HG02973 (cell line): ENCODE data around the gene IL21.
"Not testable (repeated sequence)": the region's sequence is repeated elsewhere in the genome, so short reads cannot be mapped to it uniquely, and the experiment has no call there.

ENCODE experiments used
- ATAC-seq: cut with Tn5 transposase; IDR thresholded peaks from one replicate; pipeline ENCODE4 v1.9.1; 2021; ENCODE audit warnings: moderate library complexity; ENCODE audit not compliant: unreplicated experiment

Gene IL21

GRCh38 chr4:122621016-122621507 lies at the start of gene IL21:
IL21 (minus strand) TSS chr4:122621066; CDS start chr4:122621011, 55 bp downstream.
- no peak for ATAC-seq

GRCh38 chr4:122669911-122670738 lies 49.3 kb upstream of the IL21 start:
- ATAC-seq: no peak

GRCh38 chr4:122668241-122668640 lies 47.4 kb upstream of the IL21 start:
- ATAC-seq: no peak

DNA sequence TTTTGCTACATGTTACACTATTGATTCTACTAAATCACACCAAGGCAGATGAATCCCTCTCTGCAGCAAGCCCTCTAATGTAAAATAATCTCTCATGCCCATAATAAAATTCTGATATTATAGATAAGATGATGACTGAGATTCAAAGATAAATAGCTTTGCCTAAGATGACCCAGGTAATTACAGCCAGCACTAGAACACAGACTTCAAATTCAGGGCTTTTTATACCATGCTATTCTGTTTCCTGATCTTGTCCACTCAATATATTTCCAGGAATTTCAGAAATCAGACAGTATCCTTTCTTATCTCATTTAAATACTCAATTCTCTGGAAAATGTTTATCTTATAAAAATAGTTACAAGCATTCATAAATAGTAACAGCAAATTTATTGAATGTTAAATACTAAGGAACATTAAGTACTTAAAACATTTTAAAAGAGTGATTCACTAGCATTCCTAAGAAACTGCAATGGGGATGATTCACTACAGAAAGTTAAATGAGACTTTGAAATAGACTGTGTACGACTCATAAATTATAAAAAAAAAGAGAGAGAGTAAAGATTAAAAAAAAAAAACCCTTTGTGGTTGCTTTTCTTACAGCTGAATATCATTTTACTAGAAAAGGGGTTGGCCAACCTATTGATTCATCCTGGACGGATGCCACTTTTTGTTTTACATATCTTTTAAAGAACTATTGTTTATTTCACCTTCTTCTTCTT lies 45.8 kb upstream of the IL21 start:
- ATAC-seq: no peak

GRCh38 chr4:122665161-122665929 lies 44.5 kb upstream of the IL21 start:
- ATAC-seq: no peak

- no peak for ATAC-seq
These were observed 43.1 kb upstream of the IL21 start for GRCh38 chr4:122663814-122664610.

DNA sequence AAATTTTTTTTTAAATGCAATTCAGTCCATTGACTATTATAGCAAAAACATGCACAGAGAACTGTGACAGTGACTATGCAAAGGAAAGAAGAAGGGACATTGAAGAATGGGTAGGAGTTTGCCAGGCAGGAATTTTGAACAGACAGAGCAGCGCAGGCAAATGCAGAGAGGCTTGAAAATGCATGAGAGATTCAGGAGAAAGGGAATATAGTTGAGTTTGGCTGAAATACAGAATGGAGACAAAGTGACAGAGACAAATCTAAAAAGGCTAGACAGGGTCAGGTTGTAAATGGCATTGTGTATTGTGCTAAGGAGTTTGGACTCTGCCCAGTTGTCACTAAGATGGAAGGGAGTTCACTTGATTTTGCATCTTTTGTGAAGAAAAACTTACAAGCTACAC lies 42.4 kb upstream of the IL21 start:
- ATAC-seq: no peak

- no peak for ATAC-seq
These were observed 41.8 kb upstream of the IL21 start for GRCh38 chr4:122662701-122663100.

GRCh38 chr4:122661176-122662160 lies 40.6 kb upstream of the IL21 start:
- ATAC-seq: no peak

GRCh38 chr4:122658818-122659295 lies 38.0 kb upstream of the IL21 start:
- ATAC-seq: peak; percentile 93

- no peak for ATAC-seq
These were observed 37.5 kb upstream of the IL21 start for GRCh38 chr4:122658377-122658776.

DNA sequence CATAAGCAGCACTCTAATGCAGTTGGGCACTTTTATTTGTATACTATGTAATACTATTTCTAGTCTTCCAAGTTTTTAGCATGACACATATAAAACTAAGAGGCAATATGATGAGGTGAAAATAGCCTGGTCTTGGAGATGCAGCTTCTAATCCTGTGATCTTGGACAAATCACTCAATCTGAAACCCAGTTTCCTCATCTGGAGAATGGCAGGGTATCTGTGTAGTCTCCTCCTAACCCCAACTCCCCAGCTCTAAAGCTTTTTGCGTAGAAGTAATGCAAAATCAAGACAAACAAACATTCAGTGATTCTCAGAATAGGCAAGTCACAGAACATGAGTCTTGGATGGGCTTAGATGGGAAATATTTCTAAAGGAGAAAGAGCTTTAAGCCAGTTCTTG lies 36.7 kb upstream of the IL21 start:
- ATAC-seq: no peak

DNA sequence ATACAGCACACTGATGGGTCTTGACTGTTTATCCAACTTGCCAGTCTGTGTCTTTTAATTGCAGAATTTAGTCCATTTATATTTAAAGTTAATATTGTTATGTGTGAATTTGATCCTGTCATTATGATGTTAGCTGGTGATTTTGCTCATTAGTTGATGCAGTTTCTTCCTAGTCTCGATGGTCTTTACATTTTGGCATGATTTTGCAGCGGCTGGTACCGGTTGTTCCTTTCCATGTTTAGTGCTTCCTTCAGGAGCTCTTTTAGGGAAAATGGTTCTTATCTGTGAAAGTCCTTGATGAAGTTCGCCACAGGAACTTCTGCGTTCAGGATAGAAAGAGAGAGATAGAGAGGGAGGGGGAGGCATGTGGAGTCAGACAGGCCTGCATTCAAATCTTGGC lies 35.7 kb upstream of the IL21 start:
- ATAC-seq: not testable (repeated sequence)

DNA sequence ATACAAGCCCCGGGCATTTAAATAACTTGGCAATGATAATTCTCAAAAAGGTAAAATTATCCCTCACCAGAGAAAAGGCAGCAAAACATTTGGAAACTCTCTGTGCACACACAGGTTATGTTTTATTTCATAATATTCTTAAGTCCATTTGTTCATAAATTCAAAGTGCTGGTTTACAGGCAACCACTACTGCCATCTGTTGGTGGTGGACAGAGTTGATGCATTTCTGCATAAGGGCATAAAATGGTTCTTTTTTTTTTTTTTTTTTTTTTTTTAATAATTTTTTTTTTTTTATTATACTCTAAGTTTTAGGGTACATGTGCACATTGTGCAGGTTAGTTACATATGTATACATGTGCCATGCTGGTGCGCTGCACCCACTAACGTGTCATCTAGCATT lies 31.5 kb upstream of the IL21 start:
- ATAC-seq: no peak

GRCh38 chr4:122650148-122650547 lies 29.3 kb upstream of the IL21 start:
- ATAC-seq: no peak

DNA sequence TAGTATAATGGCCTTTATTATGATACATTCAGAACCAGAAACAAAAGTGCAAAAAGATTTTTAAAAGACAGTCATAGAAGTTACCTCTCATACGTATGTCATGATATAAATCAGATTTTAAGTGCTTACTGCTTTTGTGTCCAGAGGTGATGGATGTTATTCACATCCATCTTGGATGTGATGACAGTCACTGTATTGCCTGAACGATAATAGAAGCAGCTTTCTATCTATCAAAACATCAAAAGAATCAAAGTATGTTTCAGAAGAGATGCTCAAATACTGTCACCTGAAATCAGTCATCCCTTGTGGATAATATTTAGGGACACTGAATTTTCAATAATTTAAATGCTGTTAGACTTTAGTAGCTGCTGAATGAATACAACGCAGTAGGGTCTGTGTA lies 26.8 kb upstream of the IL21 start:
- no peak for ATAC-seq

DNA sequence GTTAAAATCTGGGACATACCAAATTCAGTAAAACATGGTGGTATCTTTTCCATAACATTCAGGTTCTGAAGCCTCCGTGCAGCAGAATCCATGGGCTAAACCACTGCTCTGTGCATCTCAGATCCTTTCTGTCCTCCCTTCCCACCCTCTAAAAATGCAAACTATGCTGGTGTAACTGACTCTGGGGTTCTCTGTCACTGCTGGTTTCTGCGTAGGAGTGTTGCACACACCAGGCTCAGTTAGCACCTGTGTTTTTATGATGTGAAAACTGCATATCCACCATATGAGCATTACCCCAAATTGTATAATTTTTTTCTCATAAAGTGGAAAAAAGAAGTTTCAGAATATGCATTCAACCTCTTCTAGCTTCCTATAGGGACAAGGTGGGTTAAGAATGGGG lies 22.4 kb upstream of the IL21 start:
- no peak for ATAC-seq

DNA sequence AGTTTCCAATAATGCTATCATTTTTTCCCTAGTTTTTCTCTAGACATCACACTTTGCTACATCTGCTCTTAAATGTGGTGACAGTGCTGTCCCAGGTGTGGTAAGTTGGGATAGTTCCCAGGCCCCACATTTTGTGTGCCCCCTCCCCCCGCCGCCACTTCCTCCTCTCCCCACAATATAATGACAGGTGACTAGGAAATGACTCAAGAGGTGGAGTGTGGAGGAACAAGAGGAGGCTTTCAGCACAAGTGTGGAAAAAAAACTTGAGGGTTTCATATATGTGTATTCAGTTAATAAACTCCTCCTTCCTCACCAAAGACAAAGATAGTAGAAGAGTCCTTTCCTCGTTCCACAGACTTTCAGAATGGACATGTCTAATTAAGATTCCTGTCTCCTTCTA lies 18.3 kb upstream of the IL21 start:
- ATAC-seq: no peak

DNA sequence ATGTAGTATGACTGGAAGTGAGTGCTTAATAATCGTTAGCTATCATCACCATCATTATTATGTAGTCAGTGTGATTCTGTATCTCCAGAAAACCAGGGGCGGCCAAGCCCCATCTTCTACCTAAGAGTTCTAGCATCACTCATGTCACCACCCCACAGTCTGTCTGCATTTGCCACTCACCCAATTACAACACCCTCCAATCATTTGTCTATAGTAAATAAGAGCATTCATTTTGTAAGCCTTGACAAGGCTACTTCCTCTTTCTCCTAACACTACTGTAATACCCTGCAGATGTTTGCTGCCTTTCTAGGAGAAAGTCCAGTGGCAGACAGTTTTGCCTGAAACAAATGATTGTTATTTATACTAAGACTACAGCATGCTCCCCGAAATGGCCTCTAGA lies 15.8 kb upstream of the IL21 start:
- peak; percentile 43 for ATAC-seq
